PC-3 (cell line): ENCODE data around the gene KIF9. TPM values are rescaled to one million over a fixed set of nuclear protein-coding genes. Genes with fewer than 3 reads are reported as not detected.

Experiments used
- ATAC-seq: fragments of 200-7000 bp; cut with Tn5 transposase; 2 replicates; pipeline ENCODE4 v1.9.1; 2020; ENCODE audit warnings: mild to moderate bottlenecking, moderate library complexity
- BruUV-seq: library from RNA; stranded (reverse); fragments of 400-500 nt; replicated peaks from 2 replicates; lab custom pipeline; 2021; lab: Mats Ljungman, UMichigan
- CTCF ChIA-PET: fragments of 300-600 bp; sonication (Branson Sonifier 250); formaldehyde crosslinking; loops from one replicate; lab custom pipeline; 2022; ENCODE audit warnings: antibody characterized with exemption; lab: Charles Lee
- POLR2A ChIA-PET: fragments of 300-600 bp; sonication (Branson Sonifier 250); formaldehyde crosslinking; loops from one replicate; lab custom pipeline; 2022; ENCODE audit warnings: antibody characterized with exemption; ENCODE audit not compliant: unreplicated experiment; lab: Charles Lee
- DNase-seq: peaks from one replicate; pipeline ENCODE4 v3.0.0-alpha.2; 2015
- H2AFZ ChIP-seq: fragments of 300-600 bp; sonication (generic); 2 replicates; pipeline ENCODE4 v1.6.0; 2016; ENCODE audit warnings: antibody characterized with exemption, low read length
- H3F3A ChIP-seq: fragments of 300-600 bp; sonication (generic); one replicate; pipeline ENCODE4 v1.6.0; 2017; ENCODE audit warnings: antibody characterized with exemption, low read length, control low read depth, mild to moderate bottlenecking; ENCODE audit not compliant: unreplicated experiment
- H3K27ac ChIP-seq: fragments of 300-600 bp; sonication (generic); 2 replicates; pipeline ENCODE4 v1.5.1; 2016; ENCODE audit warnings: mild to moderate bottlenecking, low read length
- H3K27me3 ChIP-seq: fragments of 300-600 bp; sonication (generic); 2 replicates; pipeline ENCODE4 v1.6.1; 2016; ENCODE audit warnings: low read length, mixed read lengths
- H3K36me3 ChIP-seq: fragments of 300-600 bp; sonication (generic); 2 replicates; pipeline ENCODE4 v1.6.1; 2016; ENCODE audit warnings: low read depth, mixed run types, low read length, mixed read lengths
- H3K4me1 ChIP-seq: fragments of 300-600 bp; sonication (generic); 2 replicates; pipeline ENCODE4 v1.5.1; 2016; ENCODE audit warnings: low read length; ENCODE audit not compliant: insufficient read depth
- H3K4me2 ChIP-seq: fragments of 300-600 bp; sonication (generic); 2 replicates; pipeline ENCODE4 v1.6.0; 2016; ENCODE audit warnings: low read length
- H3K4me3 ChIP-seq: fragments of 300-600 bp; sonication (generic); 2 replicates; pipeline ENCODE4 v1.5.1; 2016; ENCODE audit warnings: mild to moderate bottlenecking, low read length, mixed read lengths
- H3K79me2 ChIP-seq: fragments of 300-600 bp; sonication (generic); 2 replicates; pipeline ENCODE4 v1.6.1; 2017; ENCODE audit warnings: low read length, mixed read lengths
- H3K9ac ChIP-seq: fragments of 300-600 bp; sonication (generic); 2 replicates; pipeline ENCODE4 v1.6.0; 2016; ENCODE audit warnings: mild to moderate bottlenecking, low read length
- H3K9me2 ChIP-seq: fragments of 300-600 bp; sonication (generic); replicated peaks from 2 replicates; pipeline ENCODE4 v1.6.1; 2016; ENCODE audit warnings: mixed run types, low read length, mixed read lengths
- H3K9me3 ChIP-seq: fragments of 300-600 bp; sonication (generic); 2 replicates; pipeline ENCODE4 v1.6.1; 2016; ENCODE audit warnings: low read length, mixed read lengths
- H4K20me1 ChIP-seq: fragments of 300-600 bp; sonication (generic); 2 replicates; pipeline ENCODE4 v1.6.1; 2016; ENCODE audit warnings: low read length, mixed read lengths
- CTCF ChIP-seq: fragments of 300-600 bp; sonication (generic); conservative IDR thresholded peaks from 2 replicates; pipeline ENCODE4 v1.5.1; 2017; ENCODE audit warnings: antibody characterized with exemption, low read depth, mild to moderate bottlenecking, low read length
- EZH2 ChIP-seq: fragments of 300-600 bp; sonication (generic); IDR thresholded peaks from one replicate; pipeline ENCODE4 v1.6.1; 2017; ENCODE audit warnings: antibody characterized with exemption, mild to moderate bottlenecking, low read length; ENCODE audit not compliant: unreplicated experiment
- EZH2phosphoT487 ChIP-seq: fragments of 300-600 bp; sonication (generic); IDR thresholded peaks from 2 replicates; pipeline ENCODE4 v1.6.1; 2018; ENCODE audit warnings: mild to moderate bottlenecking, antibody characterized with exemption, low read length, borderline replicate concordance
- intact Hi-C: fragments of 100-400 bp; cut with micrococcal nuclease; formaldehyde crosslinking; loops from 2 replicates; pipeline ENCODE4 v1.9.0; 2023
- total RNA-seq: library from RNA; depleted of rRNA; stranded (reverse); fragments of >200 nt; gene quantifications from 2 replicates; pipeline ENCODE4 v1.2.3, GENCODE V29; 2014

The KIF9 gene
- total RNA-seq, 1 experiment from 2014 or later = 22.7 TPM

GRCh38 chr3:47250309-47251060 is 32.1 kb downstream of the KIF9 start:
- no peak overlapping the region for H2AFZ ChIP-seq
- no peaks in the 10 kb centered on the region for H3K79me2 ChIP-seq
- POLR2A ChIA-PET = no interaction called here
- no peaks in the 10 kb centered on the region for H3K27me3 ChIP-seq
- ATAC-seq = peak; percentile 97
- H3K9me3 ChIP-seq = no peaks in the 10 kb centered on the region
- no peak overlapping the region for H3K4me3 ChIP-seq
- H4K20me1 ChIP-seq = no peaks in the 10 kb centered on the region
- no peak overlapping the region for H3K9ac ChIP-seq
- intact Hi-C loops = loop anchor here (1.0 to 5.0 kb wide), 2 partner anchors 74 to 122 kb away; no protein-coding TSS in a partner anchor
- no peak overlapping the region for H3K27ac ChIP-seq
- H3K4me2 ChIP-seq = no peak overlapping the region
- DNase-seq = peak; percentile 61
- no peaks in the 10 kb centered on the region for H3F3A ChIP-seq
- H3K4me1 ChIP-seq = no peaks in the 10 kb centered on the region
- BruUV-seq = no TSS peak
- TF ChIP-seq EZH2phosphoT487 = no peak
- TF ChIP-seq CTCF = peak; percentile 76
- TF ChIP-seq EZH2 = no peak
- H3K9me2 ChIP-seq = no peaks in the 10 kb centered on the region
- CTCF ChIA-PET = interaction anchor here (1.4 kb wide), 1 partner anchor 73 kb away, joined by 11 read pairs; no protein-coding TSS in a partner anchor
- no peaks in the 10 kb centered on the region for H3K36me3 ChIP-seq

- Histone ChIP-seq H3K9me2 (no peaks in the 10 kb centered on the region), H3K9me3 (no peaks in the 10 kb centered on the region), H3K27me3 (no peaks in the 10 kb centered on the region), H3F3A (no peaks in the 10 kb centered on the region), H3K4me2 (no peak overlapping the region), H3K79me2 (no peaks in the 10 kb centered on the region), H3K27ac (no peak overlapping the region), H3K36me3 (no peaks in the 10 kb centered on the region), H3K4me3 (no peak overlapping the region), H3K9ac (no peak overlapping the region), H3K4me1 (no peaks in the 10 kb centered on the region), H2AFZ (no peak overlapping the region), H4K20me1 (no peaks in the 10 kb centered on the region)
- ChIA-PET CTCF (no interaction called here), POLR2A (no interaction called here)
- no peak for DNase-seq
- ATAC-seq = no peak
- BruUV-seq = no TSS peak
- intact Hi-C loops = no loop called here
- TF ChIP-seq EZH2 = no peak
- TF ChIP-seq EZH2phosphoT487 = no peak
- no peak for TF ChIP-seq CTCF
Observed at GRCh38 chr3:47247131-47248064, 35.2 kb downstream of the KIF9 start.
